ENCODE data around the gene PTPRN2. TPM values are rescaled to one million over a fixed set of nuclear protein-coding genes. Genes with fewer than 3 reads are reported as not detected.

PTPRN2 gene
- total RNA-seq, 1 experiment from 2014 or later = 1.1 TPM

GRCh38 chr7:158190756-158191155 is 396.9 kb downstream of the PTPRN2 start:
- DNase-seq (ENCODE audit: low read depth, low spot score) (no peak), ATAC-seq (no peak)
- no peaks in the 10 kb centered on the region for H3K36me3 ChIP-seq (ENCODE audit: control insufficient read depth, insufficient read depth, low read length)
- in situ Hi-C loops (cut with HindIII; ENCODE audit: low pct_unique_long_range_greater_than_20kb, low sequenced_read_pairs) (no loop called here), intact Hi-C loops (cut with micrococcal nuclease; ENCODE audit: unreplicated experiment) (no loop called here)
- BruUV-seq (replicated peaks) = no TSS peak
- ChIA-PET POLR2A (no interaction called here), CTCF (no interaction called here)
- H3K4me3 ChIP-seq (ENCODE audit: low read depth in 2 of 2, low read length in 2 of 2) = no peak overlapping the region
- no peaks in the 10 kb centered on the region for H3K4me1 ChIP-seq (ENCODE audit: control insufficient read depth, insufficient read depth, low read length)
- H3K27me3 ChIP-seq (ENCODE audit: control insufficient read depth, insufficient read depth, low read length) = no peaks in the 10 kb centered on the region
- TF ChIP-seq REST (IDR thresholded peaks at IDR 0.05; ENCODE audit: insufficient read depth in 1 of 2, low read depth in 2 of 2, low read length in 1 of 2) (no peak), TCF7L2 (IDR thresholded peaks at IDR 0.05; ENCODE audit: low read depth, low read length) (no peak), POLR2AphosphoS5 (IDR thresholded peaks at IDR 0.05; ENCODE audit: low read depth, low read length) (no peak), SIN3A (IDR thresholded peaks at IDR 0.05; ENCODE audit: borderline replicate concordance, insufficient read depth, low read depth, low read length) (no peak), CTCF (IDR thresholded peaks at IDR 0.05) (no peak)
- no peak overlapping the region for H3K27ac ChIP-seq (ENCODE audit: low read length)
- H3K9me3 ChIP-seq (ENCODE audit: control insufficient read depth, insufficient read depth, low read depth, low read length) = peaks cover 4% of the 10 kb centered on the region; the same call in 1 of the 2 replicates

- DNase-seq (ENCODE audit: low read depth, low spot score) (no peak), ATAC-seq (no peak)
- intact Hi-C loops (cut with micrococcal nuclease; ENCODE audit: unreplicated experiment) = no loop called here
- Histone ChIP-seq H3K27me3 (ENCODE audit: control insufficient read depth, insufficient read depth, low read length) (no peaks in the 10 kb centered on the region; the same call in 1 of the 2 replicates), H3K36me3 (ENCODE audit: control insufficient read depth, insufficient read depth, low read length) (no peaks in the 10 kb centered on the region), H3K27ac (ENCODE audit: low read length) (no peak overlapping the region), H3K4me3 (ENCODE audit: low read depth in 2 of 2, low read length in 2 of 2) (no peak overlapping the region), H3K9me3 (ENCODE audit: control insufficient read depth, insufficient read depth, low read depth, low read length) (no peaks in the 10 kb centered on the region), H3K4me1 (ENCODE audit: control insufficient read depth, insufficient read depth, low read length) (no peaks in the 10 kb centered on the region)
- ChIA-PET CTCF (no interaction called here), POLR2A (no interaction called here)
- BruUV-seq (replicated peaks) = no TSS peak
- in situ Hi-C loops (cut with HindIII; ENCODE audit: low pct_unique_long_range_greater_than_20kb, low sequenced_read_pairs) = no loop called here
- TF ChIP-seq POLR2AphosphoS5 (IDR thresholded peaks at IDR 0.05; ENCODE audit: low read depth, low read length) = no peak
- no peak for TF ChIP-seq TCF7L2 (IDR thresholded peaks at IDR 0.05; ENCODE audit: low read depth, low read length)
- TF ChIP-seq CTCF (IDR thresholded peaks at IDR 0.05) = no peak
- no peak for TF ChIP-seq SIN3A (IDR thresholded peaks at IDR 0.05; ENCODE audit: borderline replicate concordance, insufficient read depth, low read depth, low read length)
- no peak for TF ChIP-seq REST (IDR thresholded peaks at IDR 0.05; ENCODE audit: insufficient read depth in 1 of 2, low read depth in 2 of 2, low read length in 1 of 2)
Observed at GRCh38 chr7:158188676-158189075, 398.9 kb downstream of the PTPRN2 start.
